Stimulated activated CD8-positive, alpha-beta memory T cell treated with anti-CD3 and anti-CD28 coated beads, Interleukin-4, amount 100 ng/mL, for 4 hours (primary cell): ENCODE data around the gene ANKH.

Source experiments
- DNase-seq, 2 donors: peaks; one replicate each; pipeline ENCODE4 v3.0.0-alpha.2; 2020; ENCODE audit warnings: low read depth in 2 of 2, low spot score in 1 of 2

The ANKH gene

GRCh38 chr5:14766584-14766983 is 105.0 kb downstream of the ANKH start:
- no peak for DNase-seq

GRCh38 chr5:14765587-14765986 is 106.0 kb downstream of the ANKH start:
- no peak for DNase-seq

GRCh38 chr5:14762549-14763216 is 108.9 kb downstream of the ANKH start:
- no peak for DNase-seq

GRCh38 chr5:14760548-14761002 is 111.0 kb downstream of the ANKH start:
- DNase-seq = no peak

GRCh38 chr5:14759744-14760547 is 111.6 kb downstream of the ANKH start:
- no peak for DNase-seq

GRCh38 chr5:14757850-14758249 is 113.7 kb downstream of the ANKH start:
- no peak for DNase-seq

GRCh38 chr5:14756478-14756877 is 115.1 kb downstream of the ANKH start:
- no peak for DNase-seq

GRCh38 chr5:14753947-14754346 is 117.6 kb downstream of the ANKH start:
- no peak for DNase-seq

- DNase-seq = no peak
Measured at GRCh38 chr5:14753292-14753691, 118.3 kb downstream of the ANKH start.

GRCh38 chr5:14752497-14753071 is 119.0 kb downstream of the ANKH start:
- DNase-seq = no peak

GRCh38 chr5:14750712-14751111 is 120.9 kb downstream of the ANKH start:
- DNase-seq = no peak

GRCh38 chr5:14749579-14750101 is 121.9 kb downstream of the ANKH start:
- no peak for DNase-seq

GRCh38 chr5:14748180-14748900 is 123.2 kb downstream of the ANKH start:
- DNase-seq = no peak

- DNase-seq = peak in 1 of 2 donors; percentile 8
Measured at GRCh38 chr5:14745753-14746152, 125.8 kb downstream of the ANKH start.

- no peak for DNase-seq
Measured at GRCh38 chr5:14745188-14745563, 126.4 kb downstream of the ANKH start.

- DNase-seq = no peak
Measured at GRCh38 chr5:14744296-14745187, 127.0 kb downstream of the ANKH start.

- DNase-seq = no peak
Measured at GRCh38 chr5:14743601-14744295, 127.8 kb downstream of the ANKH start.

- DNase-seq = no peak
Measured at GRCh38 chr5:14742498-14742897, 129.1 kb downstream of the ANKH start.

- no peak for DNase-seq
Measured at GRCh38 chr5:14741801-14742440, 129.7 kb downstream of the ANKH start.
